AML-193 (cell line): Measurements from ENCODE around the gene SLC7A6OS.

ENCODE experiments used
- DNase-seq, 2 experiments: peaks; one replicate each; lab custom pipeline; 2025; lab: John Stamatoyannopoulos, UW

Gene SLC7A6OS

DNA sequence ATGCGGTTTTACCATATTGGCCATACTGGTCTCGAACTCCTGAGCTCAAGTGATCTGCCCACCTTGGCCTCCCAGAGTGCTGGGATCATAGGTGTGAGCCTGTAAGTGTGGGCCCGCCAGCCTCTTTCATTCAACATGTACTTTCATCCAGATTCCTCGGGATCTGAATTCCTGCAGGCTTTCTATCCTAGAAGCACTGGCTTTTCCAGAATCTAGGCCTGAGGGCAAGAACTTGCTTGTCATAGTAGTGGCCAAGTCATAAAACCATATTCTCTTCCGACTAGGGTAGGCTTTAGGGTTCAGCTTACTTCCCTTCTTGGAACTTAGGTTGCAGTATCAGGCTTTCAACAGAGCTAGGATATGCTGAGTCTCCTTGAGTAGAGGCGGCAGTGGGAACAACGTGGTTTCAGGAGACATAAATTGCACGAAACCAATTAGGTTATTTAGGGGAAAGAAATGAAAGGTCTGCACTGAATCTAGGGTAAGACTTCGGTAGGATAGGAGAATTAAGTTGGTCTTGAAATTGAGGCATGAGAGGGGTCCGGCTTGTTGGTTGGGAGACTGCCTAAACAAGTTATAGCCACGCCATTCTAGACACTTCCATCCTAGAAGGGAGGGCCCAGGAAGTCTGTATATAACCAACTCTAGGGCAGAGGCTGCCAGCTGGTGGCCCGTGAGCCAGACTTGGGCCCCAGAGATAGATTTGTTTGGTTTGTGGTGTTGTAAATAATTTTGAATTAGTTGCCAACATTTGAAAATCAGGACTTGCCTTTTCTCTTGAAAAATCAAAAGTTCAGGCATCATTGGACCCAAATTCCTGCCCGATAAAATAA, 30.8 kb downstream of the SLC7A6OS start:
- no peak for DNase-seq

DNA sequence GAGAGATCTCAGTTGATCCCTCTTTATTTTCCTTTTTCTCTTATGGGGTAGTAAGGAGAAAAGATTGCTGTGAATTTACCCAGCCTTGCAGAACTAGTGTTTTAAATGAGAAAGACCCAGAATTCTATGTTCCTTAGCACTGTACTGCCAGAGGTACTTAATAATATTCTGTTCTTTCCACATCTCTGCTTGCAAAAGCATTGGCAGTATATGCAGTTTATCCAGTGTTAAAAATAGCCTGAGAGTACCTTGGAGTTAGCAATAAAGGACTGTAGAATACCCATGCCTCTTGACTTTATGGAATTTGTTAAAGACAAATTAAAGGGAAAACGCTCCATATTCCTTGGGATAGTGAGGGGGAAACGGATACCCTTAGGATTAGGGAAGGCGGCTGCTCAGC, 34.5 kb downstream of the SLC7A6OS start:
- DNase-seq, result no peak

DNA sequence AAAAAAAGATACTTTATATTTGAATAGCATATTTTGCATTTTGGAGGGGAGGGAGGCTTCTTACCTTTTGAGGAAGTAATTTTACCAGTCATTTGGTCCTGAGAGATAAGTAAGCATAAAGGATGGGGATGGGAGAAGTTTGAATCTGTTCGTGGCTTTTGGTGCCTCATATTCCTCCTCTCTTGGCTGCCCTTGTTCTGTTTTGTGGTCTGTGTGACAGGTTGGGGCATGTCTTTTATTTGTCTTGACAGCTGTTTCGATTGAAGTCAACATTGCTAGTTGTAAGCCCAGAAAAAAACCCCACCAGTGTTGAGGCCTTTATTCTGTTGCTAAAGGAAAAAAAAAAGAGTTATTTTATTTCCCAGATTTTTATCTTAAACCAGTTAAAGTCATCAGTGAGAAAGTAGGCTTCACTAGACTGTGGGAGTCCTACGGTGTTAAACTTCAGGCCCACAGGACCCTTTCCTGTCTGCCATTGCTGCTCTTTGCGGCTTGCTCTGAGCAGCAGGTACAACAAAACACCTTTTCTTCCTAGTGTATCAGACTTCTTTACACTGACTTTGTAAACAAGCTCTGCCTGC, 35.0 kb downstream of the SLC7A6OS start:
- no peak for DNase-seq

DNA sequence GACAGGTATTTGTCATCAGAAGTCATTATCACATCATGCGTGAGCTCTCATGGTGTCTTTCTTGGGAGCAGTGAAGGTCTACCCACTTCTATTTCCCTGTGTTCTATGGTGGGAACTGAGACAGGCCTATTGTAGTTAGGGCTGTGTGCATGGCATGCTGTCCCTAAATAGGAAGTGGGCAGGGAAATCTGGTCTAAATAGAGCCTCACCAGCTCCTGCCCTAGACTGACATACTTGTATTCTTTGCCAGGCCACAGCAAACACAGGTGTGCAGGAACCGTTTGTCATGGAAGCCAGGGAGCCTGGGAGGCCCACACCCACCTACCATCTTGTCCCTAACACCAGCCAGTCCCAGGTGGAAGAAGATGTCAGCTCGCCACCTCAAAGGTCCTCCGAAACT, 36.3 kb downstream of the SLC7A6OS start:
- no peak for DNase-seq

DNA sequence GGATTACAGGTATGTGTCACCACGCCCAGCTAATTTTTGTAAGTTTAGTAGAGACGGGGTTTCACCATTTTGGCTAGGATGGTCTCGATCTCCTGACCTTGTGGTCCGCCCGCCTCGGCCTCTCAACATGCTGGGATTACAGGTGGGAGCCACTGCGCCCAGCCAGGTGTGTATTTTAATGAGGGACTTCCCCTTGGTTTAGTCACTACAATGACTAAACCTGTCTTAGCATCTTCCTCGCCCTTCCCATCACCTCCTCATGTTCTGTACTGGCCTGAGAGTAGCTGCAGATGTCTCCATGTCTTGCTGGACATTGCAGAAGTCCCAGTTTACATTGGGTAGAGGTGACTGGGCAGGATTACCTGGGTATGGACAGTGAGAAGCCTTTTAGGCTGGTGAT, 36.9 kb downstream of the SLC7A6OS start:
- no peak for DNase-seq

DNA sequence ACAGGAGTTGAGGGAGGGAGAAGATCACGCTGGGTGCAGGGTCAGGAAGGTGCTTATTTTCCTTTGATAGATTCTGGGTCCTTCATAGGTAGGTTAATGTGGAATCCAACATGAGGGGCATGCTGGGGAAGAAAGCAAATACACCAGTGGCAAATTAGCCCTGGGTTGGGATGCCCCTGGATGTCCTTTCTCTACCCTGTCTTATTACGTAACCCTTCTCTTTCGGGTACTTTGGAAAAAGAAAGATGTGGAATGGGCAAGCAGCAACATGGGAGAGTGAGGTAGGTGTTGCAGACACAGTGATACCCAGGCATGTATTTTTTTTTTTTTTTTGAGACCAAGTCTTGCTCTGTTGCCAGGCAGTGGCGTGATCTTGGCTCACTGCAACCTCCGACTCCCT, 37.3 kb downstream of the SLC7A6OS start:
- DNase-seq, result no peak

DNA sequence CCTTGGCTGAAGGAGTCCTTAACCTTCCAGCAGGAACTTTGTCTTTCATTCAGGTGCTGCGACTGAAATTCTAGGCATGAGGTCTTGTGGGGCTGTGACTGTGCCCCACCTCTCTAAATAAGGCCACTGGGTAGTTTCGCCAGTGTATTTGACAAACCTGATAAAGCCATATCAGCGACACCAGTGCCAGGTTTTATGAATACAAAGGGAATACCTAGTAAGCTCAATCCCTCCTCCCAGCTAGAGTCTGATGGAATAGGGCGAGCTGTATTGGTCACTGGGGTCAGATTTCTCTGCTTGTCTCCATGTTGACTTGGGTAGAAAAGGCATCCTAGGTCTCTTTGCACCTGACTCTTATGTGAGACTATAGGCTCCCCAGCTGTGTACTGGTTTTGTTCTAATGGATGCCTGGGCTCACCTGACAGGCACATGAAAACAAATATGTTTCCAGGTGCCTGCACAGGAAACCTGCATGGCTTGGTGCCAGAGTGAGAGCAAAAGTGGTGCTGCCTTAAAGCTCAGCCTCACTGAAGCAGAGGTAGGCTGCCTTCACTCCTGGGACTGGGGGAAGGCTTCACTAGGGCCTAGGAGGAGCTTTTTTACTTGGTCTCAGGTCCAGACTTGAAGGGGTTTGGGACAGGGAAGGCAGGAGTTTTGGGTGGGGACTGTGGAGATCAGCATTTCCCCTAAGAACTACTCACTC, 38.1 kb downstream of the SLC7A6OS start:
- no peak for DNase-seq

DNA sequence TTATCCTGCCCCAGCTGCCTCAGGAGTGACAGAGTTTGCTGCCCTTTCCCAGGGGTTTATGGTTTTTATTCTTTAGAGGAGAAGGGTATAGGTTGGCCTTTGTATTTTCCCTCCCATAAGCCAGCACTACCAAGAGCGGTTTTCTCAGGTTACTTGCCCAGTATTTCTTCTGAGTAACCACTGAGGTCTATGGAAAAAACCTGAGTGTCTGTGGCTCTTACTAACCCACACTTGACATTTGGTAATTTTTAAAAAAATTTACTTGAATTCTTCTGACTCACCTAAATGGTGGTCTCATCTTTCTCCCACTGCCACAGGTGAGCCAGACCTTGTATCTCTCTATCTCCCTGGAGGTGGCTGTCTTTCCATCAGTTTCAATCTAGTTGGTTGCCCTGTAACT, 40.4 kb downstream of the SLC7A6OS start:
- no peak for DNase-seq

DNA sequence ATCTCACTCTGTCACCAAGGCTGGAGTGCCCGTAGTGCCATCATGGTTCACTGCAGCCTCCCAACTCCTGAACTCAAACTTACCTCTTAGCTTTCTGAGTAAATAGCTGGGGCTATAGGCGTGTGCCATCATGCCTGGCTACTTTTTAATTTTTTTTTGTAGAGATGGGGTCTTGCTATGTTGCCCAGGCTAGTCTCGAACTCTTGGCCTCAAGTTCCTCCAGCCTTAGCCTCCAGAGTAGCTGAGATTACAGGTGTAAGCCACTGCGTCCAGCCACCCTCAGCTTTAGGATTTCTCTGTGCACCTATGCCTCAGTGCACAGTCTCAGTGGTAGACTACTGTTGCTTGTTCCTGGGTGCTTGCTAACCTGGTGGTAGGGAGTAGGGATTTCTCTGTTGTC, 41.0 kb downstream of the SLC7A6OS start:
- DNase-seq, result no peak

DNA sequence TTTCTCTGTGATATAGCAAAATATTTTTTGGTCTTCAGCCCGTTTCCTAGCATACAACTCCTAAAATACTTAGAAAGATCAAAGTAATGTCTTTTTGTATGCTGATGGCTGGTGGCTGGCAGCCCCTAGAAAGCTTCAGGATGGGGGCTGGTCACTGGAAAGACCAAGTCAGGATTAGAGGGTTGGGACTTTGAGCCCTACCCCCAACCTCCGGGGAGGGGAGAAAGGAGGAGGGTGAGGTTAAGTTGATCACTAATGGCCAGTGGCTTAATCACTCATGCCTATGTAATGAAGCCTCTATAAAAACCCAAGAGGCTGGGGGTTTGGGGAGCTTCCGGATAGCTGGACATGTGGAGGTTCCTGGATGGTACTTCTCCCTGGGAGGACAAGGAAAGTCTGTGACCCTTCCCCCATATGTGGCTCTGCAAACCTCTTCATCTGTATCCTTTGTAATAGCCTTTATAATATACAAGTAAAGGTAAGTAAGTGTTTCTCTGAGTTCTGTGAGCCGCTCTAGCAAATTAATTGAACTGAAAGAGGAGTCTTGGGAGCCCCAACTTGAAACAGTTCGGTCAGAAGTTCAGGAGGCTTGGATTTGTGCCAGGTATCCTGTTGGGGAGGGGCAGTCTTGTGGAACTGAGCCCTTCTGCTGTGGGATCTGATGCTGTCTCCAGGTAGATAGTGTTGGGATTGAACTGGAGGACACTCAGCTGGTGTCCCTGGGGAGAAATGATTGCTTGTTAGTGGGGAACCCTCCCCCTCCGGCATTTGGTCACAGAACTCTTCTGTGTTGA, 42.9 kb downstream of the SLC7A6OS start:
- DNase-seq, result no peak

DNA sequence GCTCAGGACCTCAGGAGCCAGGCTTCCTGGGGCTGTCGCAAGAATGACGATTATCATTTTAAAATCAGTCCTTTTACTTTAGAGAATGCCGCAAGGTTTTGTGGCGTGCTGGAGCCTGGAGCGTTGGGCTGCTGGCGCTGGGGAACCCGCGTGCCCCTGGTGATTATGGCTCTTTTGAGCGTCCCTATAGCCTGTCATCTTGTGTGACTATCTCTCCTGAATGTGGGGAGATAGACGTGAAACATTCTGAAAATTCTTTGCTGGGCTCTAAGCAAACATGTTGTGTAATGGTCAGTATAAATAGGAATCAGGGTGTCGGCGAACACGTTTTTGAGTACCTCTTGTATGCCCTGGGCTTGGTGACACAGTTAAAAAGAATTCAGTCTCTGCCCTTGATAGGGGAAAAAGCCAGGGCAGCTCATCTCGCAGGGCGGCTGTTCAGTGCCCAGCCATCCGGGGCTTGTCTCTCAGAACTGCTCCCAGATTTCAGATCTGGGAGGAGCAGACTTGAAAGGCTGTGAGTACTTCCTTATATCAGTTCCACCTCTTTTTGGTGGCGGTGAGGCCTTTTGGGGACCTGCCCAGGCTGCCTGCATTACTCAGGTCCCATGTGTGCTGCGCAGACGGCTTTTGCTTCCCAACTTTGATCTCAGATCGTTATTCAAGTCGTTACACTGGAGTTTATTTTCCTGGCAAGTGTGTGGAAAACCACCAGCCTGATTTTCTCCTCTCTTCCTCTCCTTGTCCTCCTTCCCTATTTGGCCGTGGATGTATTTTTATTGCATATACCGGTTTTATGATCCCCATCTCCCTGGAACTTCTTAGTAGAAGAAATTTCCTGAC, 45.4 kb downstream of the SLC7A6OS start:
- DNase-seq, result peak; percentile 67 to 69

DNA sequence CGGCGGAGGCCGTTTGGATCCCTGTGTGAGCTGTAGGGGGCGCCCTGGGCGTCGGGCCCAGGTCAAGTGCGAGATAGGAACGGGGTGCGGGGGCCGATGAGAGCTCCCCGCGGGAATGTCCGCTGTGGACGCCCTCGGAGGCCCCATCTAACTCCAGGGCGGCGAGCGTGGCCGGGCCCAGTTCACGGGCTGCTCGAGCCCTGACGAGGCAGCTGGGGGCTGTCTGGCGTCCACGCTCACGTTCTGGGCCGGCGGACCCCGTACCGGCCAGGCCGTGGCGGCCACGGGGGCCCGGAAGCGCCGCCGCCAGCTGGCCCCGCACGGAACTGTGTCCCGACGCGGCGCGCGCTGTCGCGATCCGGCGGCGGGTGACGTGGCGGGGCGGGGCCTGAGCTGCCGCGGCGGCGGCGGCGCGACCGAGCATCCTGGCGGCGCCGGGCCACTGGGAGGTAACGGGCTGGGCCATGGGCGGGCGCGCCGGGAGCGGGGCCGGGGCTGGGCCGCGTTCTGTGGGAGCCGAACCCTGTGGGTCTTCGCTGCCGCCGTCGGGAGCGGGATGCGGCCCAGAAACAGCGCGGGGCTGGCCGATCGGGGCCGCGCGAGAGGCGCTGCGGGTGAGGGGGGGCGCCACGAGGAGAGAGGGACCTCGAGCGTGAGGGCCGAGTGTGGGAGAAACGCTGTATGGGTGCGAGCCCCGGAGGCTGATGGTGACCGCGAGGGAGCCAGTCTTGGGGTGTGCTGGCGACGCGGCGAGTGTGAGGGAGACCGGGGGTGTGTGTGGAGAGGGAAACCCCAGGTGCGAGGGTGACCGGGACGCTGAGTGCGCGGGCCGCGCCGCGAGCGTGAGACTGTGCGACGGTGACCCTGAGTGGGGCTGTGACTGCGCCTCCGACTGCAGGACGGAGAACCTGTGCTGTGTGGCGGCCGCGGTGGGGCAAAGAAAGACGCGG, 46.3 kb downstream of the SLC7A6OS start, which contains the start of gene SLC7A6:
TSS of gene SLC7A6 (plus strand) at position 399 of the 950 bp plus-strand sequence. CDS start 10,201 bp downstream, outside the sequence.
- DNase-seq, result peak; percentile 72 to 84

DNA sequence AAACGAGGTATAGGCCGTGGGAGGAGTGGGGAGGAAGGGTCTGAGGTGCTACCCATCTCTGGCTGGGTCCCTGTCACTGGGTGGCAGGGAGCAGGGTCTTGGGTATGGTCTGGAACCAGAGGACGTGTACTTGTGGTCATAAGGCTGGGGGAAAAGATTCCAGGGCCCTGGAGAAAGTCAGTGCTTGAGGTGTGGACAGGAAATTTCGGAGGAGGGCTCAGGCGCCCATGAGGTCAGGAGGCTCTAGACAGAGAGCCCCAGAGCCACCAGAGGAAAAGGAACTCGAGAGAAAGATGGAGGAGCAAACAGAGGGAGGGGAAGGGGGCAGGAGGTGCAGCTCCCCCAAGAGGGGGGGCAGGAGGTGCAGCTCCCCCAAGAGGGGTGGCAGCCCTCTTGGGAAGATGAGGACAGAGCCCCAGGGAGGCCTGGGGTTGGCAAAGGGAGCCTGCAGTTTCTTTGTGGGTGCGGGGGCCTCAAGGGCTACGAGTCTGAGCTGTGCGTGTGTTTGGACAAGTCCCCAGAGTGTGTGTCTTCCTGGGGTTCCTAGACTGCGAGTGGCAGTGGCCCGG, 47.1 kb downstream of the SLC7A6OS start:
- DNase-seq, result no peak

DNA sequence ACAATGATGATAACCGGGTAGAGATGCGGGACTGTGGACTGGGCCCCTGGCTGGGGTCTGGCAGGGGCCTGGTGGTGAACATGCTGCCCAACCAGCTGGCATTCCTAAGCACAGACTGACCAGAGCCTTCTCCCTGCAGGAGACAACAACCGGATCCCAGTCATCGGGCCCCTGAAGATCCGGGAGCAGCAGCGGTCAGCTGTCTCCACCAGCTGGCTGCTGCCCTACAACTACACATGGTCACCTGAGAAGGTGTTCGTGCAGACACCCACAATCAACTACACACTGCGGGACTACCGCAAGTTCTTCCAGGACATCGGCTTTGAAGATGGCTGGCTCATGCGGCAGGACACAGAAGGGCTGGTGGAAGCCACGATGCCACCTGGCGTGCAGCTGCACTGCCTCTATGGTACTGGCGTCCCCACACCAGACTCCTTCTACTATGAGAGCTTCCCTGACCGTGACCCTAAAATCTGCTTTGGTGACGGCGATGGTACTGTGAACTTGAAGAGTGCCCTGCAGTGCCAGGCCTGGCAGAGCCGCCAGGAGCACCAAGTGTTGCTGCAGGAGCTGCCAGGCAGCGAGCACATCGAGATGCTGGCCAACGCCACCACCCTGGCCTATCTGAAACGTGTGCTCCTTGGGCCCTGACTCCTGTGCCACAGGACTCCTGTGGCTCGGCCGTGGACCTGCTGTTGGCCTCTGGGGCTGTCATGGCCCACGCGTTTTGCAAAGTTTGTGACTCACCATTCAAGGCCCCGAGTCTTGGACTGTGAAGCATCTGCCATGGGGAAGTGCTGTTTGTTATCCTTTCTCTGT, 51.5 kb downstream of the SLC7A6OS start:
- no peak for DNase-seq

DNA sequence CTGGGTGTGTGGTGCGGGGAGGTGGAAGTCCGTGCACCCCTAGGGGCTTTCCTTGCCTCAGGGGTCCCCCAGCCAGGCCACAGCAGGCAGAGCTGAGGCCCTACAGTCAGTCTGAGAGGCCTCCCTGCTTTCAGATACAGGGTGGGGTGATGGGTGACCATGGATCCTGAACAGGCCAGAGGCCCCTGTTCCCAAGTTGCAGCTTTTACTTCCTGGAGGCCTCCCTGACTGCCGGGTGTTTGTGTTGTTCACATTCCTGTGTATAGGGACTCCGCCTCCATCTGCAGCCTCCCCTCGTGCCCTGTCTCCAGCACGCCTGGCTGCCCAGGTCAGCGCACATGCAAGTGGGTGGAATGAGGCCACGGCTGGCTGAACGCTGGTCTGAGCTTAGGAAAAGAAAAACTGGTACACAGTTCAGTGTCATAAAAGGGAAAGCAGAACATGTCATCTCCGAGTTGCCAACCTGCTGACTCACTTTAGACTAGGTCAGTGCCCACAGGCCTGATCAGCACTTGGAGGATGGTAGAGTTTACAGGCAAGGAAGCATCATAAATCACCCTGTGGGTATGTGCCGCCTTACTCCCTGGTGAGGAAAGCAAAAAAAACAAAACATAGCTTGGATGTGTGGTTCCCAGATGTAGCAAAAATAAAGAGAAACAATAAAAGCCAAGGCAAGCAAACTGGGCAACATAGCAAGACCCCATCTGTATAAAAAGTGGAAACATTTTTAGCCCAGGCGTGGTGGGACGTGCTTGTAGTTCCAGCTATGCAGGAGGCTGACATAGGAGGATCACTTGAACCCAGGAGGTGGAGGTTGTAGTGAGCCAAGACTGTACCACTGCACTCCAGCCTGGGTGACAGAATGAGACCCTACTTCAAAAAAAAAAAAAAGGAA, 52.6 kb downstream of the SLC7A6OS start:
- DNase-seq, result peak in 1 of 2 experiments; percentile 12

DNA sequence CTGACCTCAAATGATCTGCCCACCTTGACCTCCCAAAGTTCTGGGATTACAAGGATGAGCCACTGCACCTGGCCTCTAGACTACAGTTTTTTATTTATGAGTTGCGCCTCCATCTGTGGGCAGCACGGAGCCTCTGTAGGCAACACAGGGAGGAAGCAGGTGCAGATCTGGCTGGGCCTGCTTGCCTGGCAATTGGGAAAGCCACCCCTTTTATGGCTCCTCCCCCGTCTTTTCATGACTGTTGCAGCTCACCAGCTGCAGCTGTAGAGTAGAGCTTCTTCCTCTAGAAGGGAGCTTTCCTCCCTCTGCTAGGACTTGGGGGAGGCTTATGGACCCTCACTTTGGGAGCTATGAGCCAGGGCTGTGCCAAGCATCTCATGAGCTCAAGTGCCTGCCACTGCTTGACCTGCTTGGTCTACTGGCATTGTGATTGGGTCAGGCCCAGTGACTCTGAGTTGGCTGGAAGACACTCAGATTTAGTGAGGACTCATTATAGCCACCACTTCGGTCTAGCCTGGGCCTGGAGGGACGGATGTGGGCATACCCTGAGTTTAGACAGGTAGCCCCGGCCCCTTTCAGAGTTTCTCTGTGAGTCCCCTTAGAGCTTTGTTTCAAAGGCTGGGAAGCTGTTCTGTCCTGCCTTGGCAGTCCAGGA, 53.4 kb downstream of the SLC7A6OS start:
- peak; percentile 71 to 83 for DNase-seq

DNA sequence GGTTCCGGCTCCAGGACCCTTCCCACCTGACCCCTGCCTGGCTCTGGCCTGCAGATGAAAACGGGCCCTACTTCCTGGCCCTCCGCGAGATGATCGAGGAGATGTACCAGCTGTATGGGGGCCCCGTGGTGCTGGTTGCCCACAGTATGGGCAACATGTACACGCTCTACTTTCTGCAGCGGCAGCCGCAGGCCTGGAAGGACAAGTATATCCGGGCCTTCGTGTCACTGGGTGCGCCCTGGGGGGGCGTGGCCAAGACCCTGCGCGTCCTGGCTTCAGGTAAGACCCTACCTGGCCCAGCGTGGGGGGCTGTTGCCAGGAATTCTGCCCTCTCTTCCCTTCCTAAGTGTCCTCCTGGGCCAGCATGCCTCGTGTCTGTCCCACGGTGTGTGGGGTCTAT, 55.0 kb downstream of the SLC7A6OS start:
- DNase-seq, result no peak
